Activated T-cell treated with anti-CD3 and anti-CD28 coated beads, Interleukin-2, amount 50 U/mL, for 1 hour (primary cell): Measurements from ENCODE around the gene CARD16.
"Not testable (repeated sequence)": the region's sequence is repeated elsewhere in the genome, so short reads cannot be mapped to it uniquely, and the experiment has no call there.

Experiments used
- DNase-seq: peaks from one replicate; pipeline ENCODE4 v3.0.0-alpha.2; 2020

CARD16 gene

DNA sequence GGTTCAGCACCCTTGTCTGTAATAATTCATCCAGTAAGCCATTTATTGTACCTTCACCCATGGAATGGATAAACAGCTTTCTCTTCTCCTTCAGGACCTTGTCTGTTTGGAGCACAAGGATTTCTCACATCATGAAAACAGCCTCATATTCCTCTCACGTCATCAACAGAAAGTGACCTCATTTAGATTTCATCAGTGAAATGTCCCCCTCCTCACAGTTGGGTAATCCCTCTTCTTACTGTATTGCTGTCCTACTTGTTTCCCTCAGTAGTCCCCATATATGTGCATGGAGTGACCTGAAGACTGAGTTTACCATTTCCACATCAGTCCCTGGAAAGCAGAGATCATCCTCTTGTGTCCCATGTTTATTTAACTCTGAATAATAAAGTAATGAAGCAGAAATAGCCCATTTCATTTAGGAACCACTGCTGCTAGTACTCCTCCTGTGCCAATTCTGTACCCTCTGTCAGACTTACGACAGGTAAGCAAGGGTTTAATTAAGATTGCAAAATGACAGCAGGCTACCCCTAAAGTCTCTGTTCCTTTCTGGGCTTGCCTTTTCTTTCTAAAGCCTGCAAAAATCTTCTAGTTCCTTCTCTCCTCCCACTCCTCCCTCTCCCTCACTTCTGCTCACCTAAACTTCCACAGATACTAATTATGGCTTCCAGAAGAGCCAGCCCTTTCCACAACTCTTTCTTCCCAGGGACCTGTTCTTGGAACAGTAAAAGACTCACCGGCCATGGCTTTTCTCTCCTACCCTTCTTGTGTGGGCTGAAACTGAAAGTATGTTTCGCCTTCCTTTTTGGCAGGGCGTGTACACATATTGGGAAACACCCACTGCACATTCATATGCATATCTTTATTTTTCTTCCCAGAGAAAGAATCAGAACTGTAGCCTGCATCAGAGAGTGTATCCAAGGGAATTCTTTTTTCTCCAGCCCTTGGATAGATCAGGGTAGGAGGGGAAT lies at the start of gene CARD16:
CARD16 (minus strand) TSS at position 779 of the 968 bp plus-strand sequence; CDS start at position 741, 38 bp downstream.
- not testable (repeated sequence) for DNase-seq

DNA sequence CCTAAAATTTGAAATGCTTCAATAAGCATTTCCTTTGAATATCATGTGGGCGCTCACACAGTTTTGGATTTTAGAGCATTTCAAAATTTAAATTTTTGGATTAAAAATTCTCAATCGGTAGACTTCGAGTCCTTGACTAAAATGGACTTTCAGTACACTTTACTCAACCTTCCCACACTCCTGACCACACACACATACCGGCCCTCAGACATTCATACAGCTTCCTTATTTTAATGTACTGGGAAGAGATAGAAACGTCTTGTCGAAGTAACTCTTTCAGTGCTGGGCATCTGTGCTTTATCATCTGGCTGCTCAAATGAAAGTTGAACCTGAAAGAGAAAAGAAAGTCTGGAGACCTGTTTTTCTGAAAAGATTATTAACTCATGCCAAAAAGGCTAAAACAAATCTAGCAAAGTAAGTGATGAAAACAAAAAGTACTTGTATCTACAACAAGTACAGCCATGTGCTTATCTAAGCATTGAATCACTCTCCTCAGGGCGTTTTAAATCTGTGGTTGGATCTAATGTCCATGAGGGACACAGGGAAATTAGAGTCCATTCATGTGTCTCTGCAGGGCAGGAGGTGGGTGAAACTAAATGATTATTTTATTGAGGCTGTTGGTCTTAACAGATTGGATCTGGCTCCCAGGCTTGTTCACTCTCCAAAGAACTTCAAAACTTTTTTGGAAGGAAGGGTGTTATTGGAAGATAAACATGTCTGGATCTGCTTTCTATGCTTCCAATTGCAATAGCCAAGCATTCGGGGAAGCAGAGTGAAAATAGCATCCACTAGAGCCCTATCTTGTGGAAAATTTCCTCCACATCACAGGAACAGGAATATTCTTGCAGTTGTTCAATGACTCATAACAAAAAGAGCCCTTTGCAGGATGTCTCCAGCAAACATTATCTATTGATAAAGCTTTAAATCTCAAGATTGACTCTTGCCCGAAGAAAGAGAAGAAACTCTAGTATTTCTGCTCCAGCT lies 47.4 kb upstream of the CARD16 start:
- no peak for DNase-seq

DNA sequence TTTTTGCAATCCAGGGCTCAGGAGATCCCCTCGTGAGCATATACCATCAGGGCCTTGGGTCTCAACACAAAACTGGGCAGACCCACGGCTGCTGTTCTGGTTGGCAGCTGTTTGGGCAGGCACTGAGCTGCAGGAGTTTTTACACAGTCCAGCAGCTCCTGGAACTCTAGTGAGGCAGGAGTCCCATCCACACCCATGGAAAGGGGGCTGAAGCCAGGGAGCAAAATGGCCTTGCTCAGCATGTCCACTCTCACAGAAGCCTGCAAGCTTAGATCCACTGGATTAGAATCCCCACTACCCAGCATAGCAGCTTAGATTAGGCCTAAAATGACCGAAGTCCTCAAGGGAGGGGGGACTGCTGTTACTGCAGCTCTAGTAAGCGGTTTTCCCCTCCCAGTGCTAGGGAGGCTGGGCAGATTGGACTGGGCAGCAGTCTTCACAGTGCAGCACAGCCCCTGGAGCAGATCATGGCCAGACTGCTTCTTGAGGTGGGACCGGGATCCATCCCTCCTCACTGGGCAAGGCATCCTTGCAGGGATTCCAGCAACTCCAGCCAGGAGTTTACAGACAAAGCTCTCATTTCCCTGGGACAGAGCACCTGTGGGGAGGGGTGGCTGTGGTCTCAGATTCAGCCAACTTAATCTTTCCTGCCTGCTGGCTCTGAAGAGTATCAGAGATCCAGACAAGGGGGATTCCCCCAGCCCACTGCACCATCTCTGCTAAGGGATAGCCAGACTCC lies 36.4 kb upstream of the CARD16 start:
- no peak for DNase-seq

DNA sequence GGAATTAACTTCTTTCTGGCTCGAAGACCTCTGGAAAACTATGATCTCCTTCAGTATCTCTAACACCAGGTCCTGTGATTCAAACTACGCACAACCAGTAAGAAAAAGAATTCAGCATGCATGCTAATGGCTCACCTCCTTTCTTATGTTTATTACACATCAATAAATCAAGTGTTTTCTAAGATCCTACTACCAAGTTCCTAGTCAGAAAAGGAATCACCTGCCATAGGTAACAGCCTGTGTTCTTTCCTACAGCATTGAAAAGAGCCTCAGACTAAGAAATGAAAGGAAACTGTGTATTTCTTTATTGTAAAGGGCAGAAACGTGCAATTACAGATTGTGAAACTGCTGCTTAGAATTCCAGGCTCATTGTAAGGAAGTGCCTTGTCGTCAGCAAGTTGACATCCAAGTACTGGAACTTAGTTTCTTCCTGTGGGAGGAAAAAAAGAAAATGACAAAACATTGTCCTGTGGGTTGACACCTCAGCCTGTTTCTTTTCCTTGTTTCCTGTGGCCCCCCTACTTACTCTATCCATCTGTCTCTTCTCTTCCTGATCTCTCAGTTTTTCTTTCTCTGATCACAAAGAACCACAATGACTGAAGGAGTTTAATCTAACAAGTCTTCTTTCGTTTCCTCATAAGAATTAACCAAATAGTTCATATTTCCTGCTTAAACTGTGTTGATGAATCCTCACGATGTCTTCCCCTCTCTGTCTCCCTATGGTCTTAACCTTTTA lies 35.2 kb upstream of the CARD16 start:
- not testable (repeated sequence) for DNase-seq

DNA sequence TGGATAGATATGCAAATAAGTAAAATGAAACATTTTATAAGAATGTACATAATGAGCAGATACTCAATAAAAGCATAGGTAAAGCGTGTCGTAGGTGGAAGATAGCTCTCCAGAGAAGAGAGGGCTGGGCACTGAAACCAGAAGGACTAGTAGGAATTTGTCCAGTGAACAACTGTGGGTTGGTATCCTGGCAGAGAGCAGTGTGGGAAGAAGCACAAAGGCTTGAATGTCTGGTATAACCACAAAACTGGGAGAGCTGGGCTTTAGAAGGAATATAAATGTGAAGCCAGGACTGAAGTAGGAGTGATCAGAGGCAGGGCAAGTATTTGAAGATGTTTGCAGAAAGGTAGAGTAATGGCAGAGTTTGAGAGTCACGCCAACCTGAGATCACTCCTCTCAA lies 33.1 kb upstream of the CARD16 start:
- DNase-seq: no peak

DNA sequence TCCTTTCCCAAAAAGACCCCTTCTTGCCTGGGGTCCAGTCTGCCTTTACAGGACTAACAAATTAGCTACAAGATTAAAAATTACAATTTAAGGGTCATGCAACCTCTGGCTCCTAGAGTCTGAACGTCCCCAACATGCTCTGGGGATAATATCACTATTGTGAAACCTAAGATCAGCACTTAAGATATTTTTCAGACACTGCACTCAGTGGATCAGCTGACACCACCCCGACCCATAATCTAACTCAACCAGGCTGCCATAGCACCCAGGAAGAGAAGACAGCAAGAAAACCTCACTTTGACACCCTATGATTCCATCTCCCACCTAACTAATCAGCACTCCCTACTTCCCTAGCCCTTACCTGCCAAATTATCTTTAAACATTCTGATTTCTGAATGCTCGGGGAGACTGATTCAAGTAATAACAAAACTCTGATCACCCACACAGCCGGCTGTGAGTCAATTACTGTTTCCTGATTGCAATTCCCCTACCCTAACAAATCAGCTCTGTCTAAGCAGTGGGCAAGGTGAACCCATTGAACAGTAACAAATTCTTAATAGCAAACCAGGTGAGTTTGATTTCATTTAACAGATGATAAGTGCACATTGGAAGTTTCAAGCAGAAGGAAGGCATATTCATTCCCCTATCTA lies 32.1 kb upstream of the CARD16 start:
- not testable (repeated sequence) for DNase-seq

DNA sequence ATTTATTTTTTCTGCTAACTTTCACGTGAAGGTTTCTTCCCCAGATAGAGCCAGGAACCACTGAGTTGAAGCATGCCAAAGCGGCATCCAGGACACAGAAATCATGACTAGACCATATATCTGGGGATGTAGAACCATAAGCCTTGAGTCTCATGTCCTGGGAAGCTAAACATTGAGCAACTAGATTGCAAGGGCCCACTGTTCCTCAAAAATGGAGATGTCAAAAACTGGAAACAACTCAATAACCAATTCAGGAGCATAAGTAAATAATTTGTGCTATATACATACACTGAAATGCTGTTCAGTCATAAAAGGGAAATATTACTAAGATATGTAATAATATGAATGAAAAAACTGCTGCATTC lies 29.0 kb upstream of the CARD16 start:
- no peak for DNase-seq

DNA sequence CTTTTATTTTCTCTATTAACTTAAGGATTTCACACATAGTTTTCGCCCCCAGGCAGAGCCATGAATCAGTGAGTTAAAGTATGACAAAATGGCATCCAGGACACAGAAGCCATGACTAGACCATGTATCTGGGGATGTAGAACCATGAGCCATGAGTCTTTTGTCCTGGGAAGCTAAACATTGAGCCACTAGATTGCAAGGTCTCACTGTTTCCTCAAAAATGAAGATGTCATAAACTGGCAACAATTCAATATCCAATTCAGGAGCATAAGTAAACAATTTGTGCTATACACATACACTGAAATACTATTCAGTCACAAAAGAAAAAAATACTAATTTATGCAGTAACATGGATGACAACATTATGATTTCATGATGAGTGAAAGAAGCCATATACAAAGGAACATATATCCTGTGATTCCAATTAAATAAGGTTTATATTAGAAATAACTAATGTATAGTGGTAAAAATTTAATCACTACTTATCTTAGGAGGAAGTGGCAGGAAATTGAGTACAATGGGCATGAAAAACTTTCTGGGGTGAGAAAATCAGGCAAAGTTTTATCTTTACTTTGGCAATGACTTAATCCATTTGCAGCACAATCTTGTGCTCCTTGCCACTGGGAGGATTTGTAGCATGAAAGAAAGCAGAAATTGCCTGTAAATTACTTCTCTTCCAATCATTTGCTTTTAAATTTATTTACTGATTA lies 28.5 kb upstream of the CARD16 start:
- DNase-seq: no peak

DNA sequence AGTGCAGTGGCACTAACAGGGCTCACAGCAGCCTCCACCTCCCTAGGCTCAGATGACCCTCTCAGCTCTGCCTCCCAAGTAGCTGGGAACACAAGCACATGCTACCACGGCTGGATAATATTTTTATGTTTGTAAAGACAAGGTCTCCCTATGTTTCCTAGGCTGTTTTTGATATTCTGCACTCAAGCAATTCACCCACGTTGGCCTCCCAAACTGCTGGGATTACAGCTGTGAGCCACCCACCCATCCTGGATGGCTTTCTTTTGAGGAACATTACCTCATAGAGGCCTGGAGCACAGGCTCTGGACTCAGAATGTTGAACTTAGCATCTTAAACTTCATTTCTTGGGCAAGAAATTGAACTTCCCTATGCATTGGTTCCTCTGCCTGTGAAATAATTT lies 26.9 kb upstream of the CARD16 start:
- not testable (repeated sequence) for DNase-seq

DNA sequence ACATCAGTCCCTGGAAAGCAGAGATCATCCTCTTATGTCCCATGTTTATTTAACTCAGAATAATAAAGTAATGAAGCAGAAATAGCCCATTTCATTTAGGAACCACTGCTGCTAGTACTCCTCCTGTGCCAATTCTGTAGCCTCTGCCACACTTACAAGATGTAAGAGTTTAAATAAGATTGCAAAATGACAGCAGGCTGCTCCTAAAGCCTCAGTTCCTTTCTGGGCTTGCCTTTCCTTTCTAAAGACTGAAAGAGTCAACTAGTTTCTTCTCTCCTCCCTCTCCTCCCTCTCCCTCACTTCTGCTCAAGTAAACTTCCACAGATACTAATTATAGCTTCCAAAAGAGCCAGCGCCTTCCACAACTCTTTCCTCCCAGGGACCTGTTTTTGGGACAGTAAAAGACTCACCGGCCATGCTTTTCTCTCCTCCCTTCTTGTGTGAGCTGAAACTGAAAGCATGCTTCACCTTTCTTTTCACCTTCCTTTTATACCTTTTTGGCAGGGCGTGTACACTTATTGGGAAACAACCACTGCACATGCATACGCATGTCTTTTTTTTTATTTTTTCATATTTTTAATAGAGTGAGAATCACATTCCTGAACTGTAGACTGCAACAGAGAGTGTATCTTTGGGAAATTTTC lies 26.1 kb upstream of the CARD16 start:
- DNase-seq: no peak

DNA sequence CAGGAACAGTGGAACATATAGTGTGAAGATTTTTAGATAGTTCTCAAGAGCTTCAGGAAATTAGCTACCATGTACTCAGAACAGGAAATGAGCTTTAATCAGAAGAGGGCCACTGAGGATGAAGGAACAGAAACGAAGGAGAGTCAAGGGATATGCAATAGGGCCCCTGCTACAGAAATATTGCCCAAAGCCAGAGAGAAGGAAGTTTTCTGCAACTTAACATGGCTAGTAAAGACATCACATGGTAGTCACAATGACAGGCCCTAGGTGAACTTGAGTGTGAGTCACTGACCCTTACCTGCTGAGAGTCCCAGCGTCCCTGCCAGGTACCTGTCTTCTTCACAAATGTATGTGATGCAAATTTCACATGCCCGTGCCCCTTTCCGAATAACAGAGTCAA lies 25.2 kb upstream of the CARD16 start:
- DNase-seq: no peak

DNA sequence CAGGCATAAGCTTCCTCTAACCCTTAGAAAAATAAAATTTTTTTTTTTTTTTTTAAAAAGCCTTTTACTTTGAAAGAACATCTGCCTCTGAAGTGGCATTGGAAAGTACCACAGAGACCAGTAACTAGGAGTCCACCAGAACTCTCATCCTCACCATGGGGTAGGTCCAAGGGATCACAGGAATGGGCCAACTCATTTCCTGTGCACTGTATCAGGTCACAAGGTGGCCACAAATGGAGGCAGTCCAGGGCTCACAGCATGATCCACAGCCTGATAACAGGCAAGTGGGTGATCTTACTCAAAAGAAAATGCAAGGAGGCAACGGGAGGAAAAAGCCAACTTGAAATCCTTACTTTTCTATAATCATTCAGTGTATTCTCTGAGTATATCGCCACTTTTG lies 24.6 kb upstream of the CARD16 start:
- DNase-seq: not testable (repeated sequence)

DNA sequence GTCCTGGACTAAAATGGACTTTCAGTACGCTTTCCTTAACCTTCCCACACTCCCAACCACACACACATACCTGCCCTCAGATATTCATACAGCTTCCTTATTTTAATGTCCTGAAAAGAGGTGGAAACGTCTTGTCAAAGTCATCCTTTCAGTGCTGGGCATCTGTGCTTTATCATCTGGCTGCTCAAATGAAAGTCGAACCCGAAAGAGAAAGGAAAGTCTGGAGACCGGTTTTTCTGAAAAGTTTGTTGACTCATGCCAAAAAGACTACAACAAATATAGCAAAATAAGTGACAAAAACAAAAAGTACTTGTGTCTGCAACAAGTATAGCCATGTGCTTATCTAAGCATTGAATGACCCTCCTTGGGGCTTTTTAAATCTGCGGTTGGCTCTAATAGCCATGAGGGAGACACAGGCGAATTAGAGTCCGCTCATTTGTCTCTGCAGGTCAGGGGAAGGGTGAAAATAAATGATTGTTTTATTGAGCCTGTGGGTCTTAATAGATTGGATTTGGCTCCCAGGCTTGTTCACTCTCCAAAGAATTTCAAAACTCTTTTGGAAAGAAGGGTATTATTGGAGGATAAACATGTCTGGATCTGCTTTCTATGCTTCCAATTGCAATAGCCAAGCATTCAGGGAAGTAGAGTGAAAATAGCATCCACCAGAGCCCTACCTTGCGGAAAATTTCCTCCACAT lies 18.3 kb upstream of the CARD16 start:
- DNase-seq: not testable (repeated sequence)

DNA sequence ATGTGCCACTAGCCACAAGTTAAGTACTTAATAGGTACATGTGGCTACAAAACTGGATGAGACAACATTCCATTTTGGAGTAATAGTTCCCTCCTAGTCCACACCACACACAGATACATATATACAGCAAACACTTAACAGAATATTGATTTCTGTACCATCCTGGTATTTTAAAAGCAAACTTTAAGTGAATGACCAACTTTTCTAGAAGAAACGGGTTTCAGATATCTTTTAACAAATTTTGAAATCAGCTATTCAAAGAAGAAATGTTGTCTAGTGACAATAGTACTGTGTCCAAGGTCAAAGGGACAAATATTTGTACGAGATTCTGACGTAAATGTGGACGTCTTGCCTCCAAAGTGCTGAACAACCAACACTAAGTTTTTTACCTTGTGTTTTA lies 12.3 kb upstream of the CARD16 start:
- no peak for DNase-seq

DNA sequence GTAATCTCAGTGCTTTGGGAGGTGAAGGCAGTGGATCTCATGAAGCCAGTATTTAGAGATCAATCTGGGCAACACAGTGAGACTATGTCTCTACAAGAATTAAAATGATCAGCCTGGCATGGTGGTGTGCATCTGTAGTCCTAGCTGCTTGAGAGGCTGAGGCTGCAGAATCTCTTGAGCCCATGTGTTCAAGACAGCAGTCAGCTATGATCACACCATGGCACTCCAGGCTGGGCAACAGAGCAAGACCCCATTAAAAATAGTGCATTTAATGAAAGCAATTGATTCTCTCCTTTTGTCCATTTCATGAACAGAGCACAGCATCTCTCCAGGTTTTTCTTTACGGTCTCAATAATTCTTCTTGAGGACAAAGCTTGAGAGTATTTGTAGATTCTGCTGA lies 11.3 kb upstream of the CARD16 start:
- DNase-seq: no peak

DNA sequence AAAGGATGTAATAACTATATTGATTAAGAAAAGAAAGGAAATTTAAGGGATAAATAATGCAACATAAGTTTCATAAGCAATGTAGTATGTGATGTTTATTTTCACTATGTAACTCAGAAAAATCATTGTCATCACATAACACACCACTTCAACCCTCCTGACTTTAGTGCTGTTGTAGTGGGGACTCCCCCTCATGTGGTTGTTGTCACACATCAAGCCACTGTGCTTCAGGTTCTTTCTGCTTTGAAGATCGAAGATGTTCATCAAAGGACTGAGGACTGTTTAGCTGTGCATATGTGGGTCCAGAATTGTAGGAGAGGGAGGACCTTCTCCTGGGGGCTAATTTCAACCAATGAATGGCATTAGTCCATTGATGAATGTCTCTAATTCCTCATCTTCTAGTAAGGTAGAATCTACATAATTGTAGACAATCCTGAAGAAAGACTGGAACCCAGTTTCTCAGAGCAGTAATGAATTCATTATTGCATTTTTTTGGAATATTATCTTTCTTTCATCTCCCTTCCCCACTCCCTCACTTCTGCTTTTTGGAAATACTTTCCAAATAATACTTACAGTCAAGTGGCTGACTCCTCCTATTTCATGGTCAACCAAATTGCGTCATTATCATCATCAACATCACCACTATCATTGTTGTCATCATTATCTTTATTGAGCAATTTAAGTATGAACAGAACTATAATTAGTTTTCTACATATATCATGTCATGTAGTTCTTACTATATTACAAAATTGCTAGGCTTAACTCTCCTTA lies 9.8 kb upstream of the CARD16 start:
- no peak for DNase-seq

DNA sequence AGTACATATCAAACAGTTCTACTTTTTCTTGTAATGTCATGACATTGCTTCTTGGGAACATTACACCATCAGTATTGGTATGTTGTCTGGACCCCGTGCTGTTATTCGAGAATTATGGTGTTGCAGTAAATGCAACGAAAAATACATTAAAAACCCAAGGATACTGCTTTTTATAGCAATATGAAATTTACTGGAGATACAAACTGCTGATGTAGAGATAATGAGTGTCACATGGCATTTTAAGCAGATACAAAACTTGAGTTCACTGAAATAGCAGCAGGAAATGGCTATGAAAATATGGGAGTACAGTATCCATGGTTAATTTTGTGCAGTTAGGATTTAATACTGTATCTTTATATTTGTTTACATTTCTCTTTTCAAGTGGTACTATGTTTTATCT lies 7.4 kb upstream of the CARD16 start:
- no peak for DNase-seq

DNA sequence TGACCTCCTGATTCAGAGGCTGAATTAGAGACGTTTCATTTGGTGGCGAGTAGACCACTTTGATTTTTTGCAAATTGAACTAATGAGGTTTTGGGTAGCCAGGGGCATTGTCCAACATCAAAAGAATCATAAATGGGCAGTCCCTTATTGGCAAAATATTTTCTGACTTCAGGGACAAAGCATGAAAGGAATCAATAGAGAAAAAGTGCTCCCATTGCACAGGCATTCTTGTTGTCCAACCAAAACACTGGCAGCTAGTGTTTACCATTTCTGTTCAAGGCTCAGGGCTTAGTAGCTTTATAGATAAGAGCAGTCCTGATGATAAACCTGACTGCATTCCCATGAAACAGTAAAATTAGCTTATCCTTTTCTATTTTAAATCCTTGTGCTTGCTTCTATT lies 6.4 kb upstream of the CARD16 start:
- no peak for DNase-seq

DNA sequence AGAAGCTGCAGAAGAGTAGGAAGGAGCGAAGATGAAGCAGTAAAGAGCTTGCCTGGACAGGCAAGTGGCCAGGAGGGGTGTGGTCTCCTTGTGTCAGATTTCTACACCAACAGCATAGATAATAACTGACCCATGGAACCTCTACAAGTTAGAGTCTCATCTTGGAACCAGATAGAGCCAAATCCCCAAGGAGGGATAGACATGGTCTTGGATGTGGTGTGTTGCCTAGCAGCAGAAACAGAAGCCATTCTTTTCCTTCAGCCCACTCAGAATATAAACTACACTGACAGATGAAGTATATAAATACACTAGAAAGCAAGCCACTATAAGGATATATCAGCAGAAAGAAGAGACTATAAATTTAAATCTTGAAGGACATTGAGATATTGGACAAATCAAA lies 4.3 kb upstream of the CARD16 start:
- no peak for DNase-seq
